Stimulated activated CD8-positive, alpha-beta memory T cell treated with anti-CD3 and anti-CD28 coated beads, Interleukin-15, amount 100 ng/mL, for 24 hours (primary cell): ENCODE data around the gene SIRT3.
A peak's percentile ranks its signal among the peaks of the same experiment; 100 is the strongest.
"Not testable (repeated sequence)": the region's sequence is repeated elsewhere in the genome, so short reads cannot be mapped to it uniquely, and the experiment has no call there.

Source experiments
- DNase-seq: peaks from one replicate; pipeline ENCODE4 v3.0.0-alpha.2; 2020; ENCODE audit warnings: low read depth

Gene SIRT3

DNA sequence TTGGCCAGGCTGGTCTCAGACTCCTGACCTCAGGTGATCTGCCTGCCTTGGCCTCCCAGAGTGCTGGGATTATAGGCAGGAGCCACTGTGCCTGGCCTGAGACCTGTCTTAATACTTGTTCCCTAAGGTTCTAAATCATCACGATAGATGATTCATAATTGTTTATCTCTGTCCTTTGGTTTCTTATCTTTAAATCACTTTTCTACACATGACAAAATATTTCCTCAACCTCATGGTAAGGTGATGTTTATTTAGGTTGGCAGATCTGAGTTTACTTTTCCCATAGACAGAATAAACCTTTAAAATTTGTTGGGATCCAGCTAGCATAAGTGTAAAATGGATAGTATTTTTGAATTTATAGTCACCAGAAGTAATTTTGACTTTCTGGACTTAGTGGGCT, 4.2 kb upstream of the SIRT3 start:
- DNase-seq: no peak

GRCh38 chr11:238346-238745, 2.2 kb upstream of the SIRT3 start:
- DNase-seq: not testable (repeated sequence)

- DNase-seq: peak; percentile 79
Observed at GRCh38 chr11:236774-237767, 929 bp upstream of the SIRT3 start, which contains the start of gene PSMD13. PSMD13 (plus strand) TSS chr11:236976; CDS start chr11:237050, 74 bp downstream.

DNA sequence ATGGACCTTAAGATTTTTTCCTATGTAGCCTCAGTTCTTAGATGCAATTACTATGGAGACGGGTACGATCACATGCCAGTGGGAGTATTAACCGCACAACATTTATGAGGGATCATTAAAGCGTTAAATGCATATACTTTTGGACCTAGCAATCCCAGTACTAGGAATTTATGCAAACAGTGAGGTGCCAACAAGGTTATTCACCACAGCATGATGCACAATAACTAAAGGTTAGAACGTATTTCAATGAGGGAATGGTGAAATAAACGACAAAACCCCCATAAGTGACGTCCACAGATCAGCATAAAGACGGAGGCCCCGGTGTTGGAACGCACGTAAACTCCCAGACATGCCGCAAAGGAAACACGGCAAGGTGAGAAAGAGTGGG, 539 bp downstream of the SIRT3 start:
- peak; percentile 43 for DNase-seq

GRCh38 chr11:235180-235579, 962 bp downstream of the SIRT3 start:
- no peak for DNase-seq

DNA sequence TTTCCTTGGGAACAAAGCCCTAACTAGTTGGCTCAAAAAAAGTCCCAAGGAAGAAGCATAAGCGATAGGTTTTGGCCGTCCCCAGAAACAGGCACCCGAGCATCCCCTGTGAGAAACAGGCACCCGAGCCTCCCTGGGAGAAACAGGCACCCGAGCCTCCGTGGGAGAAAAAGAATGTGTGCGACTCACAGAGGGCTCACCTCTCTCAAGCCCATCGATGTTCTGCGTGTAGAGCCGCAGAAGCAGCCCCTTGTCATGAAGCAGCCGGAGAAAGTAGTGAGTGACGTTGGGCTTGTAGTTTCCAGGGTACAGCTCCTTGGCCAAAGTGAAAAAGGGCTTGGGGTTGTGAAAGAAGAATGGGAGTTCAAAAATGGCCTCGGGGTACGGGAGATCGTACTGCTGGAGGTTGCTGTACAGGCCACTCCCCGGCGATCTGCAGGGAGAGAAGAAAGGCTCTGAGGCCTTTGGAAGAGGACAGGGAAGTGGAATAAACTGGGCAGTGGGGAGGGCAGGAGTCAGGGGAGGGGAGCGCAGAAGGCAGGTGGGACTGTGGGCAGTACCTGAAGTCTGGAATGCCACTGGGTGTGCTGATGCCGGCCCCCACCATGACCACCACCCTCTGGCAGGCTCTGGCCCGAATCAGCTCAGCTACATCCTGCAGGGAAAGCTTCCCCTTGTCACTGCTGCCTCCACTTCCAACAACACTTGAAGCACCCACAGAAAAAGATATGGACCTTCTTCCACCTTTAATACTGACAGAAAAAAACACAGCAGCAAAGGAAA, 3.2 kb downstream of the SIRT3 start:
- DNase-seq: no peak

- DNase-seq: no peak
Observed at GRCh38 chr11:230431-230830, 5.7 kb downstream of the SIRT3 start.

DNA sequence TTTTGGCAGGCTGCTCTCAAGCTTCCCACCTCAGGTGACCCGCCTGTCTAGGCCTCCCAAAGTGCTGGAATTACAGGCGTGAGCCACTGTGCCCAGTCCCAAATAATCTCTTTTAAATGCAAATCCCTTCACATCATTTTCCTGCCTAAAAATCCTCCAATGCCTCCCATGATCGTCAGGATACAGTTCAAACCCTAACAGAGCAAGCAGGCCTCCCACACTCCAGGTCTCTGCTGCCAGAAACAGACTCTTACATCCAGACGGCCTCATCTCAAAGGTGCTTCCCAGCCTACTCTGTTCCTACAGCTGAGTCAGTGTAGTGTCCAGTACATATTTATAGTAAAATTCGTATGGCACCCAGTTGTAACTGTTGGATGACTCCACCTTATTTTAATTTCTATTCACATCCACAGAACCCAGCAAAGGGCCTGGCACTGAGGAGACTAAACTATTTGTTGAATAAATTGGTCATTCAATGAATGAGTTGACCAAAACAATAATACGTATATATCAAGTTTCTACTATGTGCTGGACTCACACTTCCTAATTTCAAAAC, 8.2 kb downstream of the SIRT3 start:
- DNase-seq: no peak

GRCh38 chr11:225734-226453, 10.2 kb downstream of the SIRT3 start:
- no peak for DNase-seq

- DNase-seq: no peak
Observed at GRCh38 chr11:224424-224823, 11.7 kb downstream of the SIRT3 start.

- no peak for DNase-seq
Observed at GRCh38 chr11:223884-224283, 12.3 kb downstream of the SIRT3 start.

DNA sequence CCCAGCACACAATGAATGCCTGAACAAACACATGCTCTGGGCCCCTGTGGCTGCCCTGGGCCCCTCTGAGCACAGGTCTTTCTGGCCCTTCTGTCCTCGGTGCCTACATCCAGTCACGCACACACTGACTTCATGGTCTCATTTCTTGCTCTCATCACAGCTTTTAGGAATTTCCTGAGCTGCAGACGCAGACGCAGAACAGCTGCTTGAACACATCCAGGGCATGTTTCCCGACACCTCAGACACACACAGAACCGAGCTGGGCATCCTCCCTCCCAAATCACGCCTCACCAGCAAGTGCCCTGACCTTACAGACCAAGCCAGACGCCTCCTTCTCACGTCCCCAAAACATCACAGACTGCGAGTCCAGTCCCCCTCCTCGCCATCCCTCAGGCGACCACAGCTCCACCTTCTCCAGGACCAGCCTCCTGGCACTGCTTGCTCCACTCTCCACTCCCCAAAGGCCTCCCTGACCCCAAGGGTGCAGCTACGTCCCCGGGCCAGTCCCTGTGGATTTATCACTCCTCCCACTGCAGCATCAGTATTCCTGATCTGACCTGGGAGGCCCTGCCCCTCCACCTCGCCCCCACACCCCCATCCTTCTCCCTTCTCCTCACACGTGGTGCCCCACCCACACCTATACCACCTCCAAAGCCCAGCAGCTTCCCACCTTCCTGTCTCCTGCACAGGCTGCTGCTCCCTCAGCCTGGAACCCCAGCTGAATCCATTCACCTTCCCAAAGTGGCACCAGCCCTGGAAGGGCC, 12.9 kb downstream of the SIRT3 start:
- DNase-seq: no peak

GRCh38 chr11:221998-222789, 13.9 kb downstream of the SIRT3 start:
- no peak for DNase-seq

DNA sequence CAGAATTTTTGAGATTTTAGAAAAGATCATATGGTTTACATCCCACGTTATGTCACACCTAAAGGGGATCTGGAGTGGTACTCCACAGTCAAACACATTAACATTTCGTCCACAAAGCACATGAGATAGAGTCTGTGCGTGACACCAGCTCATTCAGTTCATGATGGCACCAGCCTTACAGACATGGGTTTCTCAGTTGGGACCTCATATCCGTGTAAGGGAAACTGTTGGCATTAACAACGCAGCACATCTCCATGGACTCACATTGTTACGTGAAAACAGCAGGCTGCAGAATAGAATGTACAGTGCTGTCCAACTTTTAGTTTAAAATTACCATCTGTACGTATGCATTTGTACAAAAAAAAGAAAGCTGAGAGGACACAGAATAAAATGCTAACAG, 14.6 kb downstream of the SIRT3 start:
- DNase-seq: no peak

- DNase-seq: not testable (repeated sequence)
Observed at GRCh38 chr11:220641-221215, 15.4 kb downstream of the SIRT3 start.

DNA sequence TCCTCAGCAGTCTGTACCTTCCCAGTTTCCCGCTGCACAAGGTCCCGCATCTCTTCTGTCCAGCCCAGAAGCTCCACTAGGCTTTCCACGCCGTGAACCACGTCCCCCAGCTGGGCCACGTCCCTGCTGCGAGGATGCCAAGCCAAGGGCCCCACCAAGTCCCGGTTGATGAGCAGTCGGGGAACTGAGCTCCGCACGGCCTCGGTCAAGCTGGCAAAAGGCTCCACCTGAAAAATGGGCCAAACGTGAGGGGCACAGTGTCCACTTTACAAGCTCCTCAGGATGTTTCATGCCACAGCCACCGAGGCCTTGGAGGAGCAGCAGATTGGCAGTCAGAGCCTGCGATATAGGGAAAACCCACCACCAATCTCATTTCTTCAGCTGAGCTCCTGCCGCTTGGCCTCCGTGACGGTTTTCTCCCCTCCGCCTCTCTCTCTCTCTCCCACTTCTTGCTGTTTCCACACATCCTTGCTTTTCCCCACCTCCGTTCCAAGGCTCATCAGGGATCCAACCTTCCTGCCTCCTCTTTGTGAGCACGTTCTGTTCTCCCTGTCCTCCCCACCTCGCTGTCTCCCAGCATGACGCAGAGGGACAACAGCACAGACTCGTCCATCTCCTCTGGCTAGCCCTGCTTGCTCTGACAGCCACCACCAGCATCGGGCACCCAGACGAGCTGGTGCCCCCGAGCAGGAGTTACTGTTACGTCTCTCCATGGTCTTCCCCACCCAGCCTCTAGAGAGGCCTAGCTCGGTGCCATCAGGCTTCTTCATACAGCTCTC, 17.1 kb downstream of the SIRT3 start:
- no peak for DNase-seq

DNA sequence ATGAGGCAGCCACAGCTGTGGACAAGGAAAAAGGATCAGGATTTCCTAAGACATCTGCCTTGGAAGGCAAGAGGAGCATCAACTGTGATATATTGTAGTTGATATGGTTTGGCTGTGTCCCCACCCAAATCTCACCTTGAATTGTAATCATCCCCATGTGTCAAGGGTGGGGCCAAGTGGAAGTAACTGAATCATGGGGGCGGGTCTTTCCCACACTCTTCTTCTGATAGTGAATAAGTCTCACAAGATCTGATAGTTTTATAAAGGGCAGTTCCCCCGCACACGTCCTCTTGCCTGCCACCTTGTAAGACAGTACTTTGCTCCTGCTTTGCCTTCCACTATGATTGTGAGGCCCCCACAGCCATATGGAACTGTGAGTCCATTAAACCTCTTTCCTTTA, 18.4 kb downstream of the SIRT3 start:
- no peak for DNase-seq

DNA sequence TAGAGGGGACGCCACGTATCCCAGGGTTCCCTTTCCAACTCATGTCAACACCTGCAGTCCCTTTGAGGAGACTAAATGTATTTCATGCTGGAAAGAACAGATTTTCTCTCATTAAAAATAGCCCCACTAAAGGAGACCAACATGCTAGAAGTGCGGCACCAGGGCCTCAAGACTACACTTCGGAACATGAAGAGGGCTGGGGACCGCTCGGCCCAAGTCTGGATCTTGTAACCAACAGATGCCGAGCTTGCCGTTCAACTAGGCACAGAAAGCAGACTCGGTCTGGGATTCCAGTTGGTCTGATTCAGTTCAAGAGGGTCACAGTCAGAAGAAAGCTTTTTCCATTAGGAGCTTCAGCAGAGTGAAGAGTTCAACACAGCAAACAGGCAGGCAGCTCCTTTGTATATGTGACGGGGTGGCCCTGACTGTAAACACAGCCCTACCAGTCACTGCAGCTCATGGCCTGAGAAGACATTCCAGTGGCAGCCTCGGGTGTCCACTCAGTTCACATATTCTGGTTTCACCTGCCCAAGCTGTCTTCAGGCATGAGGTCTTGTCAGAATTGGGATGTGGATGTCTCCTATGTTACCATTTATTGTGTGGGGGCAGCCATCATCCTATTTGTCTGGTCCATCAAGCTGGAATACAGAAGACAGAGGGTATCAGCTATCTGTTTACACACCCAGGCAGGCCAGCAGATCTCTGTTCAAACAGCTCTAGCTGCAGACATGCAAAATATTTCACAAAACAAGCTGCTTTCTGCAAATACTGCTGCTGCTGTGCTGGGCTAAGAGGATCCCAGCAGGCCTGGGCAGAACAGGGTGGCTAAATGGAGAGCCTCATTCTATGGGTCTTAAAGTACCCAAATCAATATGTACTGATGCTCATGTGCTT, 19.8 kb downstream of the SIRT3 start:
- no peak for DNase-seq
